Fibroblast of skin of left quadriceps (primary cell): ENCODE measurements around the gene ADGRV1.
"Not testable (repeated sequence)": the region's sequence is repeated elsewhere in the genome, so short reads cannot be mapped to it uniquely, and the experiment has no call there.

Source experiments
- DNase-seq, 2 experiments: peaks; one replicate each; pipeline ENCODE4 v3.0.0-alpha.2; 2013; ENCODE audit warnings: low read depth in 2 of 2

ADGRV1 gene

GRCh38 chr5:90645024-90645610 lies 86.5 kb downstream of the ADGRV1 start:
- no peak for DNase-seq

GRCh38 chr5:90650767-90651166 lies 92.2 kb downstream of the ADGRV1 start:
- no peak for DNase-seq

- DNase-seq = no peak
Measured at GRCh38 chr5:90654215-90654614, 95.6 kb downstream of the ADGRV1 start.

DNA sequence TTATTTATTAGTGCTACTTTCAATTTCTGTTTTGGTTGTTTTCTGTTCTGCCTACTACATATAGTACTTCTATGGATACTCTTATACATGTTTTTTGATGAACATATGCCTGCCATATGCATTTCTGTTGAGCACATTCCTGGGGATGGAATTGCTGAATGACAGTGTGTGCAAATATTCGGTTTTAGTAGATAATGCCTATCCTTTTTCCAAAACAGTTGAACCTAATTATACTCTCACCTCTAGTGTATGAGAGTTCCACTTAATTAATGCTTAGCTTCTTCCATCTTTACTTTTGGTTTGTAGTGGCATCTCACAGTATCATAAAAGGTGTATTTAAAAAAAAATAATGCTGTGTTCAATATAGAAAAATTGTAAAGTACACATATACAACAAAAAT lies 96.8 kb downstream of the ADGRV1 start:
- no peak for DNase-seq

DNA sequence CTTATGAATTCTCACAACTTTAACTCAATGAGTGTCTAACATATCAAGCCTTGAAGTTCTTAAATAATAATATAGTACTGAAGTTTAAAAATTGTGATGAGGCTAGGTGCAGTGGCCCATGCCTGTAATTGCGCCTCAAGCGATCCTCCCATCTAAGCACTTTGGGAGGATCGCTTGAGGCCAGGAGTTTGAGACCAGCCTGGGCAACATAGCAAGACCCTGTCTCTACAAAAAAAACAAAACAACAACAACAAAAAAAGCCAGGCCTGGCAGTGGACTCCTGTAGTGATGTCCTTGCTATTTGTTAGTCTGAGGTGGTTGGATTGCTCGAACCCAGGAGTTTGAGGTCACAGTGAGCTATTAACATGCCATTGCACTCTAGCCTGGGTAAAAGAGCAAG lies 98.4 kb downstream of the ADGRV1 start:
- DNase-seq = no peak

GRCh38 chr5:90657788-90658187 lies 99.2 kb downstream of the ADGRV1 start:
- DNase-seq = no peak

DNA sequence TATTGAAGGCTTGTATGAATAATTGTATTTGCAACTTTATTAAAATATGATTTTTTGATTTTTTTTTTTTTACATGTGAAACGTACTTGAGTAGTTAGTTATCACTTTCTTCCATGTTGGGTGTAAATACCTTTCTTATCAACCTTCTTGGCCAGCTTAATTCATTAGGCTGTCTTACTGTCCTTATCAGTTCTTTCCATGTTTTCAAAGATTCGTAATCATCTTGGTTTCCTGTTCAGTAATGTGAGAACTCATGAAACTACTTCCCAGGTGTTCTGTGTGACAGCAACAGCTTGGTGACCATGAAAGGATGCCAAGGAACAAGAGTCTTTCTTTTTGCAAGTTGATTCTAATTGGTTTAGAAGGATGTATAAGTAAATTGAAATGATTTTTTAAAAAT lies 100.0 kb downstream of the ADGRV1 start:
- no peak for DNase-seq

GRCh38 chr5:90668079-90668565 lies 109.5 kb downstream of the ADGRV1 start:
- DNase-seq = not testable (repeated sequence)

- DNase-seq = no peak
Measured at GRCh38 chr5:90675222-90675621, 116.6 kb downstream of the ADGRV1 start.

DNA sequence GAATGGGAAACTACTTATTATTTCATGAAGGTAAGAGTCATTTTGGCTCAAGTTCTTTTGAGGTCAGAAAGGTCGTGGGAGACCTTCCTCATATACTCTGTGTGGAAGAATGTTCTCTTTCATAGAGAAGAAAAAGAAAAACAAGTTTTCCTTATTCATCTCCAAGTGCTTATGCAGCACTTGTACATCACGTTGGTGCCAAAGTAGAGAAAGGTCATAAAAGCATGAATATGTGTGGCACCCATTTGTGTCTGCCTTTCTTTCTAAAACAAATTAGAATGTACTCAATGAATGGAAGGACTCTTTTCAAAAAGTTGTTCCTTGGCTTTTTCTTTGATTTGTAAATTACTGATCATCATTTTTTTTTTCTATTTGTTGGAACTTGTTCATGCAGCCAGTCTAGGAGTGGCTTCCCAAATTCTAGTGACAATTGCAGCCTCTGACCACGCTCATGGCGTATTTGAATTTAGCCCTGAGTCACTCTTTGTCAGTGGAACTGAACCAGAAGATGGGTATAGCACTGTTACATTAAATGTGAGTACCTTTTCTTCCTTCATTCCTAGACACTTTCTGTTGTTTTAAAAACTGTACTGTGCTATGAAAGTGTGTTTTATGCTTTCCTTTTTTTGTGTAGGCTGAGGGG lies 122.4 kb downstream of the ADGRV1 start:
- no peak for DNase-seq

GRCh38 chr5:90682278-90682677 lies 123.7 kb downstream of the ADGRV1 start:
- no peak for DNase-seq

GRCh38 chr5:90685425-90686022 lies 126.9 kb downstream of the ADGRV1 start:
- no peak for DNase-seq

- DNase-seq = not testable (repeated sequence)
Measured at GRCh38 chr5:90686363-90686762, 127.8 kb downstream of the ADGRV1 start.

DNA sequence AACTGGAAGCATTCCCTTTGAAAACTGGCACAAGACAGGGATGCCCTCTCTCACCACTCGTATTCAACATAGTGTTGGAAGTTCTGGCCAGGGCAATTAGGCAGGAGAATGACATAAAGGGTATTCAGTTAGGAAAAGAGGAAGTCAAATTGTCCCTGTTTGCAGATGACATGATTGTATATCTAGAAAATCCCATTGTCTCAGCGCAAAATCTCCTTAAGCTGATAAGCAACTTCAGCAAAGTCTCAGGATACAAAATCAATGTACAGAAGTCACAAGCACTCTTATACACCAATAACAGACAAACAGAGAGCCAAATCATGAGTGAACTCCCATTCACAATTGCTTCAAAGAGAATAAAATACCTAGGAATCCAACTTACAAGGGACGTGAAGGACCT lies 128.9 kb downstream of the ADGRV1 start:
- not testable (repeated sequence) for DNase-seq

DNA sequence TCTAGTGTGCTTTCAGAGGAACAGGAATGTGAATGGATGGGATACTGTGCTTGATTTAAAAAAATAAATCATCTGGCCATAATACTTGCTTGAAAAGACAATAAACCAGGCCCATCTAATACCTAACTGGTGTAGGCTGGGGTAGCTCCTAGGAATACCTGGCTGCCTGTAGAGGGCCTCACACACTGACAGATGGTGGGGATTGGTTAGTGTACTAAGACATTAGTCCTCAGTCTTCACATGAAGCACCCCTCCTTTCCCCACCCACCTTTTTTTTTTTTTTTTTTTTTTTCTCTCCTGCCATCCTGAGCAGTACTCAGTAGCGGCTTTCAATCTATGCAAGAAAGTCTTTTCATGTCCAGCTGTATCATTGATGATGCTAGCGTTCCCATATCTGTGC lies 130.5 kb downstream of the ADGRV1 start:
- no peak for DNase-seq

DNA sequence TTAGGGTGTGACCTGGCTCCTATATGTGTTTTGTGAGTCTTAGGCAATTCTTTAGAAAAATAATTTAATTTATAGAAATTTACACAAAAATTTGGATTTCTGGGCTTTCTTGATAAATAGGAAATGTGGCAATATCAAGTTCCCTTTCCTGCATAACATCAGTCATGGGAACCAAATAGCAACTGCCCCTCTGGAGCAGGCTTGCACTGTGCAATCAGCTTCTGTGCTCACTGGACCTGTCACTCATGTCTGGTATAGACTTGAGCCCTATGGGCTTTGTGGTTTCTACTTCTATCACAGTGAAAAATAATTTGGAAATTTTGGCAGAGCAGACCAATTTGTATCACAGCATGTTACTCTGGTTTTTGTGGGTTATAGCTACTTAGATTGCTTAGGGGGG lies 131.7 kb downstream of the ADGRV1 start:
- no peak for DNase-seq

- no peak for DNase-seq
Measured at GRCh38 chr5:90691533-90691932, 132.9 kb downstream of the ADGRV1 start.

- no peak for DNase-seq
Measured at GRCh38 chr5:90696153-90696552, 137.6 kb downstream of the ADGRV1 start.

DNA sequence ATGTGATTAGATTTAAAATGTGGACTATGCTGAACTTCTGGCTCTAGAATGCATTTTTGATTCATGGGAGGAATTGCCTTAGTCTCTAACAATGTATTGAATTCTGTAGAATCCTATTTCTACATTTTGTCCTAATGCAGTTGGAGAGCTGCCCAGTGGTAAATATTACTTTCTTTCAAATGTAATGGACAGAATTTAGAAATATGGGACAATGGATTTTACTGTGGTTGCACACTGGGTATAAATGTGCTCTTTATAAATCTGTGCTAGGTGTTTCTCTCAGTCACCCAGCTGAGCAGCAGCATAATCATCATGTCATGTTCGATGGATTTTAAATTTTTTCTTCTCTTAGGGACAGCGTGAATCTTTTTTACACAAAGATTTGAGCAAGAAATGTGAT lies 141.7 kb downstream of the ADGRV1 start:
- no peak for DNase-seq

DNA sequence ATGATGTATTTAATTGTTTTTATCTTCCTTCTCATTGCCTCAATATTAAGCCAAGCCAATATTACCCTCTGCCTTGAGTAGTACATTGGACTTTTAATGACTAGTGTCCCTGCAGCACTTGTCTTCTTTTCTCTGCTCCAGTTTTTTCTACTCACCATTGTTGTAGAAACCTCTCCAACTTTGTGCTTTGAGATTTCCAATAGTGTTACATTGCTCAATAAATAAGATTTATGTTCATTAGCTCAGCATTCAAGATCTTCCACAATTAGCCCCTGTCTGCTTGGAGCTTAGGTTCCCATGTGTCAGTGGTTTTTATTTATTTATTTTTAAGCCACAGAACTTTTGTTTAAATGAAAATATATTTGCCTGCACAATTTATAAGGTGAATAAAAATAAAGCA lies 145.3 kb downstream of the ADGRV1 start:
- DNase-seq = no peak

DNA sequence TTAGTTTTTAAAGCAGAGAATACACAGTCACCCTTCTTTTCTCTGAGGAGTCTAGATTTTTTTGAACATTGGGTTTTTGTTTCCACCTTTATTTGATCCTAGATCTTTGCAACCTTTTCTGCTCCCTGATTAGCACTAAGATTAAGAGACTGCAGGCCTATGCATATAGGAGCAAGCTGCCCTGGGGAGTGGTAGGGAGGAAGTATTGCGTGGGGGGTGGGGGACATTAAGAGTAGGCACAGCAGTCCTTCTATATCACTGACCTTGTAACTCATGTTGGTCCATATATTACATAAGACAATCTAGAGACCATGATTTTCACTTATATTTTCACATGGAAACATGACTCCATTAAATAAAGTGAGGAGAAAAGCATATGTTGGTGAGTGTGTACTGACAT lies 149.1 kb downstream of the ADGRV1 start:
- DNase-seq = no peak

GRCh38 chr5:90709323-90710155 lies 150.9 kb downstream of the ADGRV1 start:
- DNase-seq = peak; percentile 10 to 23
